ENCODE measurements around the gene TF.

TF gene

DNA sequence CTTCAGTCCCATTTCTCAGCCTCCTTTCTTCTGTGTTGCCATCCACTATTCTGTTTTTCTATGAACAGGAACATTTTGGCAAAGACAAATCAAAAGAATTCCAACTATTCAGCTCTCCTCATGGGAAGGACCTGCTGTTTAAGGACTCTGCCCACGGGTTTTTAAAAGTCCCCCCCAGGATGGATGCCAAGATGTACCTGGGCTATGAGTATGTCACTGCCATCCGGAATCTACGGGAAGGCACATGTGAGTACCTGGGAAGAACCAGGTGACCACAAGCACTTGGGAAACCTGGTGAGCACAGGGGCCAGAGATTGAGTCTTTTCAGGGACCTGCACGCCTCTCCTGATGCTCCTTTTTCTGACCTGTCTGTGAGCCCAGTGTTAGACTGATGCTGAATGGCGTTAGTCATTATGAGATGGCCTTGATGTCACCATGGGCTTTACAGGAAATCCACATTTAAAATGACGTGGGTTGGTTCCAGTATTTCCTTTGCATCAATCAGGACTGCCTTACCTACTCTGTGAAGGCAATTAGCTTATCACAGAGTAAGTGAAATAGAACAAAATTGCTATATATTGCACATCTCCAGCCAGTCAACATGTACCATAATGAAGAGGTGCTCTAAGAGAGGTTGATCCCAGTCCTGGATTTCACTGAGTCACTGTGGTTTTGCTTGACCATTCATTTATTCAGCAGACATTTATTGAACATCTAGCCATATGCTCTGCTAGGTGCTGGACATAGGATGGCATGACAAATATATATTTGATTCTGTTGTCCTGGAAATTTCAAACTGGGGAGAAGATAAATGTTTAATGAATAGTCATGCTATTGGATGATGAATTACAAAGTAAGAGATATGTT is 11.7 kb downstream of the TF start:
- Histone ChIP-seq H3K4me1 (no peaks in the 10 kb centered on the region), H3K4me3 (no peak overlapping the region), H3K36me3 (no peaks in the 10 kb centered on the region), H3K27ac (no peak overlapping the region), H3K27me3 (no peaks in the 10 kb centered on the region), H3K9me3 (no peaks in the 10 kb centered on the region)
- intact Hi-C loops (cut with DNase I; ENCODE audit: low total_unique reads), result no loop called here
- no peak for TF ChIP-seq CTCF (IDR thresholded peaks at IDR 0.05)
- DNase-seq, result no peak

DNA sequence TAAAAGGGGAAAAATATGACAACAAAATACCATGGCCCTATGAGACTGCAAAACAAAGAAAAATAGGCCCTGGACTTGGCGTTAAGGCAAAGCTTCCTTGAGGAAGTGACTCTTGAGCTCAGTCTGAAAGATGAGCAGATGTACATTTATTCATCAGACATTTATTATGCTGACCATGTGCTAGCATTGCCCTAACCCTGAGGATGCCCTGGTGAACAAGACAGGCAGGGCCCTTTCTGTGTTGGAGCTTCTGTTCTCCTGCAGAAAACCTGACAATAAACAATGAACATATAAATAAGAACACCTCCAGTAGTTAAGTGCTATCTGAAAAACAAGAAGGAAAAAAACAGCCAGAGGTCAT is 12.4 kb downstream of the TF start:
- H3K27me3 ChIP-seq, result no peaks in the 10 kb centered on the region
- no peak for DNase-seq
- no peaks in the 10 kb centered on the region for H3K4me1 ChIP-seq
- intact Hi-C loops (cut with DNase I; ENCODE audit: low total_unique reads), result no loop called here
- TF ChIP-seq CTCF (IDR thresholded peaks at IDR 0.05), result no peak
- H3K4me3 ChIP-seq, result no peak overlapping the region
- H3K27ac ChIP-seq, result no peak overlapping the region
- H3K36me3 ChIP-seq, result no peaks in the 10 kb centered on the region
- H3K9me3 ChIP-seq, result no peaks in the 10 kb centered on the region

GRCh38 chr3:133758964-133759739 is 13.0 kb downstream of the TF start:
- Histone ChIP-seq H3K4me1 (no peaks in the 10 kb centered on the region), H3K27ac (no peak overlapping the region), H3K9me3 (no peaks in the 10 kb centered on the region), H3K4me3 (no peak overlapping the region), H3K27me3 (no peaks in the 10 kb centered on the region), H3K36me3 (no peaks in the 10 kb centered on the region)
- no peak for DNase-seq
- TF ChIP-seq CTCF (IDR thresholded peaks at IDR 0.05), result no peak
- intact Hi-C loops (cut with DNase I; ENCODE audit: low total_unique reads), result no loop called here

DNA sequence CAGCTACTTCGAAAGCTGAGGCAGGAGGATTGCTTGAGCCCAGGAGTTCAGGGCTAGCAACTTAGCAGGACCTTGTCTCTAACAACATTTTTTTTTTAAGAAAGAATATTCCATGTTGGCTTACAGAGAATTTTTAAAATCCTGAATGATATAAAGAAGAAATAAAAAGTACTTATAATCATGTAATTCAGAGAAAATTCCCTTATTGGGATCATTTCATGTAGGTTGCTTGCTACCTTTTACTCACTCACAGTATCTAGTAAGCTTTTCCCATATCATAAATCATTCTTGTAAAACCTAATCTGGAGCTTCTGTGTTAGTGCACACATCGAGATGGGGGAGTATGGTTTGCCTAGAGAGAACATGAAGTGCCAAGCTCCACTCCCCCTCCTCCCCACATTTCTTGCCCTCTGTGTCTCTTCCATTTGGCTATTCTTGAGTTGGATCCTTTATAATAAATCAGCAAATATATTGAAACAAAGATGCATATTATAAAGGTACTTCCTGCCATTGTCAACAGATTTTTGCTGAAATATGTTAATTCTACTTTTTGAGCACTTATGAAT is 13.6 kb downstream of the TF start:
- intact Hi-C loops (cut with DNase I; ENCODE audit: low total_unique reads), result no loop called here
- no peaks in the 10 kb centered on the region for H3K36me3 ChIP-seq

DNA sequence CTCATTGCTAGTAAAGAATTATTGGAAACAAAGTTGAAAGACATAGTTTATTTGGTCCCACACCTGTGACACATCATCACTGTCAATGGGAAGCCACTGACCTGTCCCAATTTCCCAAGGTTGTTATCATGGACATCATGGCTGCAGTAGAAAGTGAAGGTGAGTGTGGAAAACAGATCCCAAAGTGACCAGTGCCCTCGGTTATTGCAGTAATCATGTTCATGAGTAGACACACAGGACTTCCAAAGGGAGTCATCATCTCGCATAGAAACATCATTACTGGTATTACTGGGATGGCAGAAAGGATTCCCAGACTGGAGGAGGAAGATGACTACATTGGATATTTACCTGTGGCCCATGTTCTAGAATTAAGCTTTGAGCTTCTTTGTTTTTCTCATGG is 14.7 kb downstream of the TF start:
- no peaks in the 10 kb centered on the region for H3K9me3 ChIP-seq
- intact Hi-C loops (cut with DNase I; ENCODE audit: low total_unique reads), result no loop called here

More for the DNA sequence above, 13.6 kb downstream of the TF start:
- Histone ChIP-seq H3K27ac (no peak overlapping the region), H3K4me1 (no peaks in the 10 kb centered on the region), H3K27me3 (no peaks in the 10 kb centered on the region), H3K4me3 (no peak overlapping the region), H3K9me3 (no peaks in the 10 kb centered on the region)
- TF ChIP-seq CTCF (IDR thresholded peaks at IDR 0.05), result no peak
- no peak for DNase-seq

More for the DNA sequence above, 14.7 kb downstream of the TF start:
- H3K27me3 ChIP-seq, result no peaks in the 10 kb centered on the region
- no peaks in the 10 kb centered on the region for H3K4me1 ChIP-seq
- H3K27ac ChIP-seq, result no peak overlapping the region
- DNase-seq, result no peak
- no peak for TF ChIP-seq CTCF (IDR thresholded peaks at IDR 0.05)
- no peaks in the 10 kb centered on the region for H3K36me3 ChIP-seq
- no peak overlapping the region for H3K4me3 ChIP-seq
